GM18508 (cell line): ENCODE data around the gene ADGRF1.
"Not testable (repeated sequence)": the region's sequence is repeated elsewhere in the genome, so short reads cannot be mapped to it uniquely, and the experiment has no call there.

Experiments
- ATAC-seq: cut with Tn5 transposase; IDR thresholded peaks from one replicate; pipeline ENCODE4 v1.9.1; 2021; ENCODE audit warnings: moderate number of reproducible peaks; ENCODE audit not compliant: insufficient read depth, unreplicated experiment

ADGRF1 gene

DNA sequence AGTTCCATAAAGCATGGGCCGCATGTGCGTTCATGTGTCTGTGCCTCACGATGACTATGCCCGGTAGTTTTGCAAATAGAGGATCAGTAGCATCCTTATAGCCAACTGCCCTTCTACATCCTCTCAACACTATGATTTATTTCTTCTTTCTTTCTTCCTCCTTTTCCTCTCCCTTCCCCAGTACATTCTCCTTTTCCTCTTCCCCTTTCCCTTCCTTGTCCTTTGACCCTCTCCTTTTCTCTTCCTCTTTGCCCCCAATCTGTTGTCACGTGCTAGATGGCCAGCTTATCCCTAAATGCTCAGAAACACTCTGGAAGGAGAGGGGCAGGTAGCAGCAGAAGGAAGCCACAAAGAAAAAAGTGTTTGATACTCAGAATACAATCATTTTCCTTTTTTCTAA is 20.2 kb upstream of the ADGRF1 start:
- ATAC-seq, result no peak

- ATAC-seq, result no peak
These were observed 19.5 kb upstream of the ADGRF1 start for GRCh38 chr6:47061309-47062300.

DNA sequence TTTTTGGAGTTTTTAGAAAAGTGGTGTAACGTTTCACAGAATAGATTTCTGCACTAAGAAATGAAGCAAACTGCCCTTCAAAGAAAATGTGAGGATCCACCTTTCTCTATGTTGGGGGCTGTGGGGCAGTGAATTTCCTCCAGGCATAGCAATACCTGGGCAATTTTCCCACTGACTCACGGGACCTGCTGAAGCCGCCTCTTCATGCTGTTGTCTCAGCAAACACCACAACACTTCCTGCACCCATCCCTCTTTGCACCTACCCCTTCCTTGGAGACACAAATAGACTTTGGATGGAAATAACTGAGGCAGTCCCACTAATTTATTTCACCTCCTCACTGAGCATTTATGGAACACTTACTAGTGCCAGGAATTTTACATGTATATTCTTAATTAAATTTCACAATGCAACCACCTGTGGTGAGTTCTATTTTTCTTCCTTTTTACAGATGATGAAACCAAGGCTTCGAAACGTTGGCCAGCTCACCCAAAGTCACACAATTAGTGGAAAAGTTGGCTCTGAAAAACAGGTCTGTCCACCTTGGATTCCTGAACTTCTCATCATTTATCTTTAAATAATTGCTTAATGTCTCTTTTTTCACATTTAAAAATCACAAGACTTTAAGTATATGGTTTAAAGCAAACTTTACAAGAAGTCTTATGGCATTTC is 17.2 kb upstream of the ADGRF1 start:
- ATAC-seq, result no peak

- ATAC-seq, result no peak
These were observed 15.9 kb upstream of the ADGRF1 start for GRCh38 chr6:47057830-47058540.

GRCh38 chr6:47056832-47057231 is 14.7 kb upstream of the ADGRF1 start:
- no peak for ATAC-seq

DNA sequence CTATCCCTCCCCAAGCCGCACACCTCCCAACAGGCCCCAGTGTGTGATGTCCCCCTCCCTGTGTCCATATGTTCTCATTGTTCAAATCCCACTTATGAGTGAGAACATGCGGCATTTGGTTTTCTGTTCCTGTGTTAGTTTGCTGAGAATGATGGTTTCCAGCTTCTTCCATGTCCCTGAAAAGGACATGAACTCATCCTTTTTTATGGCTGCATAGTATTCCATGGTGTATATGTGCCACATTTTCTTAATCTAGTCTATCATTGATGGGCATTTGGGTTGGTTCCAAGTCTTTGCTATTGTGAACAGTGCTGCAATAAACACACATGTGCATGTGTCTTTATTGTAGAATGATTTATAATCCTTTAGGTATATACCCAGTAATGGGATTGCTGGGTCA is 12.2 kb upstream of the ADGRF1 start:
- ATAC-seq, result not testable (repeated sequence)

- no peak for ATAC-seq
These were observed 6.5 kb upstream of the ADGRF1 start for GRCh38 chr6:47048638-47049037.

- peak; percentile 80 for ATAC-seq
These were observed 5.6 kb upstream of the ADGRF1 start for GRCh38 chr6:47047479-47048407.

- no peak for ATAC-seq
These were observed 5.0 kb upstream of the ADGRF1 start for GRCh38 chr6:47047097-47047478.

DNA sequence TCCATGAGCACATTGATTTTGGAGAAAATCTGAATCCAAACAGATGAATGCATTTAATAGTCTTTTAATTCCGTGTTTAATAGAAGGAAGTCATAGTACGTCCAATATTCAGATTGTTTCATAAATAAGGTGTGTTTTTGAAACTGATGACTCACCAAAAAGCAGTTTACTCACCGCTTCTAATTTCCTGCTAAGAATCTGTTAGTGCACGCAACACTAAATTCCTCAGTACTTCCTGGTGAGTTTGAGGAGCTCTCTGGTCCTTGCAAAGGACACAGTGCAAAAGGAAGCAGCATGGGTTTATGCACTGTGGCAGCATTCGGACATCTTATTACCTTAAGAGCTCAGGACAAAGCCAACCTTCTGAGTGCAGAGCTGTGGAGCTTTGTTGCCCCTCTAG is 2.3 kb upstream of the ADGRF1 start:
- ATAC-seq, result no peak

- ATAC-seq, result no peak
These were observed 1.2 kb upstream of the ADGRF1 start for GRCh38 chr6:47043286-47043685.

- no peak for ATAC-seq
These were observed 391 bp downstream of the ADGRF1 start for GRCh38 chr6:47041741-47042140.

DNA sequence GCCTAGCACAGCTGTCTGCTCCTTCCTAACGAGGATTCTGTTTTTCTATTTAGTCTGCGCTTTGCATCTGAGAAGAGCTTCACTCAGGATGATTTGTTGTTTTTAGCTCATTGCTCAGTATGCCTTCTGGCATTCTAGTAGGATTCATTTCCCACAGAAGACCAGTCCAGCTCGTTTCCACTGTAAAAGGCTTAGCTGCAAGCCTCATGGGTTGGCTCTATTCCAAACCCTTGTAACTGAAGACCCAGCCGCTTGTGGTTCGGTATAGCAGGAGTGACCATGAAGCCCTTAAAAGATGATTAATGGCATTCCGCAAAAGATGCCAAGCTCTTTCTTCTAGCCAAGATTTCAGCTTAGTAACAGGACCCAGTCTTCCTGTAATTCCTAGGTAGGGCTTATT is 7.2 kb downstream of the ADGRF1 start:
- no peak for ATAC-seq

DNA sequence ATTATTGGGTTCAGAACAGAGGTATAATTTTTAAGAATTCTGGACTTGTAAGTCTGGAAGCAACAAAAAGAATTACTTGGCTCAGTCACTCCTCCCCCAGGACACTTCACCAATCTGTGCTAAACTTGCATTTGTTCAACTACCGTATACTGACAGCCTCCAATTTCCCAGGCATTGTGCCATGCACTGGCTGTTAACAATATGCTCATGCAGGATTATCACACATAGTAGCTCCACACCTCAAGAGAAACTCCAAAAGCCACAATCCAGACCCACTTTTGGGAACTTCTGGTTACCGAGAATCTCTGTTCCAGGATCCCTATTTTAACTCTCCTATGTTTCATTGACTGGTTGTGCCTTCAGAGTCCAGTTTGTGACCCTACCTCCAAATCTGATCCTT is 7.7 kb downstream of the ADGRF1 start:
- ATAC-seq, result no peak

GRCh38 chr6:47032974-47033765 is 9.0 kb downstream of the ADGRF1 start:
- ATAC-seq, result no peak

DNA sequence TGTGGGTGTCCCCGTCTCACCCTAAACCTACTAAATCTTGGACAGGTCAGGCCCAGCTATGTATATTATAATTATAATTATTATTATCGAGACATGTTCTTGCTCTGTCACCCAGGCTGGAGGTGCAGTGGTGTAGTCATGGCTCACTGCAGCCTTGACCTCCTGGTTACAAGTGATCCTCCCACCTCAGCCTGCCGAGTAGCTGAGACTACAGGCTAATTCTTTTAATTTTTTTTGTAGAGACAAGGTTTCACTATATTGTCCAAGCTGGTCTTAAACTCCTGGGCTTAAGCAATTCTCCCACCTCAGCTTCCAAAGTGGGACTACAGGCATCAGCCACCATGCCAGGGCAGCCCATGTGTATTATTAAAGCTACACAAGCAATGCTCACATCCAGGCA is 10.5 kb downstream of the ADGRF1 start:
- no peak for ATAC-seq

DNA sequence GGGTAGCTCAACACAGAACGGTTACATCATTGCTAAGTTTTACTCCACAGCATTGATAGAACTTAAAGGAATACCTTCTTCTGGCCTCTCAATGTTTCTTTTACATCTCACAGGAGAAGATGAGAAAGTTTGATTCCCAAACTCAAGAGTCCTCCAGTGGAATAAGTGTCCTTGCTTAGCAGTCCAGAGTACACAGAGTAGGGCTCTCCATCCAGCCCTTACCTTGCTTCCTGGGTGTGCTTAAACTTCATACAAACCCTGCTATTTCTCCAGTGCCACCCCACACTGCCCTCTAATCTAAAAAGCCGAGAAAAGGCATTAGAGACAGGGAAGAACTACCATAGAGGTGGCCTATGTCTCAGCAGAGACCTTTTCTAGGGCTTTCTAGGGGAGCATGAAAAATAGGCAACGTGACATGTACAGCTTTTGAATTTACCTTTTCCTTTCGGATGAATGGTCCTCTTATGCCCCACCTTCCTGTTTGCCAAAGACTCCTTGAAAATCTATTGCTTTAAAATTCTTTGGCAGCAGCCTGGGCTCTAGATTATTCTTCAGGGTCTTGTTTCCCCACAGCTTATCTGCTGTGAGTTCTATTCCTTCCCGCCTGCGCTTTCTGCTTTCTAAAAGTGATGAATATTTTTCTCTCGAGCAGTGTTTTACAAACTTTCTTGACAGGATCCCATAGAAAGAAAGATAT is 12.1 kb downstream of the ADGRF1 start:
- ATAC-seq, result no peak

DNA sequence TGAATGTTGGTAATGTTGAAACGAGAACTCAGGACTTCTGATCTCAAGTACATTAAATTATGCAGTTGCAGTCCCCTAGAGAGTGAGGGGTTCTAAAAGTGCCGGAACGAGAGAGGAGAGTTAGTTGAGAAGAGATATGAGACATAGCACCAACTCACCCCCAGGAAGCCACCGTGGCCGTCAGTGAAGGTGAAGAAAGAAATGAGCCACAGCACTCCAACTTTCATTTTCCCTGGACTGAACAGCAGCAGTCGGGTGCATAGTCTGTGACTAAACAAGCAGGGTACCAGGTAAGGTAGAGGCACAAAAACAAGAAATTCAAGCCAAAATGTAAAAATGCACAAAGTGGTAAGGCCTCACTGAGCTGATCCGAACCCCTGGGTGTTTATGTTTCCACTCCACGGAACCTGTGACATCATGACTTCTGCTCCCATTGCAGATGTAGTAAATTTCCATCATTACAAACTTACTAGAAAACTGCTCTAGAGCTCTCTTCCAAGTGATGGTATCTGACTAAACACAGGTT is 13.2 kb downstream of the ADGRF1 start:
- no peak for ATAC-seq
